ENCODE data around the gene MASP1.

MASP1 gene

GRCh38 chr3:187296058-187296457, 4.5 kb upstream of the MASP1 start:
- TF ChIP-seq, protein P1, sequence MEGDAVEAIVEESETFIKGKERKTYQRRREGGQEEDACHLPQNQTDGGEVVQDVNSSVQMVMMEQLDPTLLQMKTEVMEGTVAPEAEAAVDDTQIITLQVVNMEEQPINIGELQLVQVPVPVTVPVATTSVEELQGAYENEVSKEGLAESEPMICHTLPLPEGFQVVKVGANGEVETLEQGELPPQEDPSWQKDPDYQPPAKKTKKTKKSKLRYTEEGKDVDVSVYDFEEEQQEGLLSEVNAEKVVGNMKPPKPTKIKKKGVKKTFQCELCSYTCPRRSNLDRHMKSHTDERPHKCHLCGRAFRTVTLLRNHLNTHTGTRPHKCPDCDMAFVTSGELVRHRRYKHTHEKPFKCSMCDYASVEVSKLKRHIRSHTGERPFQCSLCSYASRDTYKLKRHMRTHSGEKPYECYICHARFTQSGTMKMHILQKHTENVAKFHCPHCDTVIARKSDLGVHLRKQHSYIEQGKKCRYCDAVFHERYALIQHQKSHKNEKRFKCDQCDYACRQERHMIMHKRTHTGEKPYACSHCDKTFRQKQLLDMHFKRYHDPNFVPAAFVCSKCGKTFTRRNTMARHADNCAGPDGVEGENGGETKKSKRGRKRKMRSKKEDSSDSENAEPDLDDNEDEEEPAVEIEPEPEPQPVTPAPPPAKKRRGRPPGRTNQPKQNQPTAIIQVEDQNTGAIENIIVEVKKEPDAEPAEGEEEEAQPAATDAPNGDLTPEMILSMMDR (IDR thresholded peaks at IDR 0.05; ENCODE audit: insufficient read depth, low read depth, low read length, missing control alignments): no peak

DNA sequence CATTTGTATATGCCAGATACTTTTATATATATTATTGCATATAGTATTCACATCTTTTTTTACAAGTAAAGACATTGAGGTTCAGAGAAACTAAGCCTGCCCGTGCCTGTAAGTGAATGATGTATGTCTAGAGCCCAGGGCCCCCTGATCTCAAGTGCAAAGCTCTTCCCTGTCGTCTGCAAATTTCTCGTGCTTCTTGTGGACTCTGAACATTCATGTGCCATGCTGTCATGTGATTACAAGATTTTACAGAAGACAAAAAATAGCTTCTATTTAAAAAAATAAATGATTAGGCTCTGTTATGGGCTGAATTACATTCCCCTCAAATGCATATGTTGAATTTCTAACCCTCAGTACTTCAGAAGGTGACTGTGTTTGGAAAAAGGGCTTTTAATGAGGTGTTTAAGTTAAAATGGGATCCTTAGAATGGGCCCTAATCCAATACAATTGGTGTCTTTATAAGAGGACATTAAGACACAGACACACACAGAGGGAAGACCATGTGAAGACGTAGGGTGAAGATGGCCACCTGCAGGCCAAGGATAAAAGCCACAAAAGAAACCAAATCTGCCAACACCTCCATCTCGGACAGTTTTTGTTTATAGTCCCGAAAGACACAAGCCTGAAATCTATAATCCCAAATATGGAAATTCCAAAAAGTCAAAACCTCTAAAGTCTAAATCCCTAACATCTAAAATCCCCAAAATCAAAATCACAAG, 3.9 kb upstream of the MASP1 start:
- DNase-seq (ENCODE audit: low read depth): no peak
- H3K4me3 ChIP-seq (ENCODE audit: low read depth, low read length): no peak overlapping the region
- TF ChIP-seq, protein P1 (IDR thresholded peaks at IDR 0.05; ENCODE audit: insufficient read depth, low read depth, low read length, missing control alignments): peak; percentile 3

More at GRCh38 chr3:187296058-187296457, 4.5 kb upstream of the MASP1 start:
- H3K4me3 ChIP-seq (ENCODE audit: low read depth, low read length): no peak overlapping the region
- no peak for DNase-seq (ENCODE audit: low read depth)

- no peak overlapping the region for H3K4me3 ChIP-seq (ENCODE audit: low read depth, low read length)
- no peak for DNase-seq (ENCODE audit: low read depth)
These were observed 2.2 kb upstream of the MASP1 start for GRCh38 chr3:187293516-187294430.

GRCh38 chr3:187292631-187293515, 1.3 kb upstream of the MASP1 start:
- no peak overlapping the region for H3K4me3 ChIP-seq (ENCODE audit: low read depth, low read length)
- DNase-seq (ENCODE audit: low read depth): no peak
- TF ChIP-seq, protein P1 (IDR thresholded peaks at IDR 0.05; ENCODE audit: insufficient read depth, low read depth, low read length, missing control alignments): no peak

More at GRCh38 chr3:187293516-187294430, 2.2 kb upstream of the MASP1 start:
- TF ChIP-seq, protein P1 (IDR thresholded peaks at IDR 0.05; ENCODE audit: insufficient read depth, low read depth, low read length, missing control alignments): no peak

- TF ChIP-seq, protein P1 (IDR thresholded peaks at IDR 0.05; ENCODE audit: insufficient read depth, low read depth, low read length, missing control alignments): no peak
- DNase-seq (ENCODE audit: low read depth): no peak
- H3K4me3 ChIP-seq (ENCODE audit: low read depth, low read length): no peak overlapping the region
These were observed 644 bp upstream of the MASP1 start for GRCh38 chr3:187292181-187292580.

DNA sequence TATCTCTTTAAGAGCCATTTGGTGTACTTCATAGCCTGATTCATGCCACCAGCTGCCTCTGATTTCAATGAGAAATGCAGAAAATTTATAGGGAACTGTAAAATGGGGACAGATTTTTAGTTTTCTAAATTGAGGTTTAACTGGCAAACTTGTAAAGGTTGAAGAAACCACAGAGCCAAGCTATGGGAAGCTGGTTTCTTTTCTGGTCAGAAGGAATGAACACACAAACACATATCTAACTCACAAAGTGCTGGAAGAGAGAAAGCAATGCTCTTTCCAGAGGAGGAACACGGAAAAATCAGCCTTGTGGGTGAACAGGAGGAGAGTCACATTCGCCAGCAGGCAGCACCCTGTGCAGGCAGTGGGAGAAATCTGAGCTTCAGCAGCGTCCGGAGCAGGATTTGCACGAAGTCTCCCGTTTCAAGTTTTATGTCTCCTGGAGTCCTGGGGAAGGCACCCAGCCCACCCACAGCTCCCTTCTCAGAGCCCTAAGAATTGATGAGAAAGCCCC, 481 bp downstream of the MASP1 start:
- TF ChIP-seq, protein P1 (IDR thresholded peaks at IDR 0.05; ENCODE audit: insufficient read depth, low read depth, low read length, missing control alignments): no peak
- H3K4me3 ChIP-seq (ENCODE audit: low read depth, low read length): no peak overlapping the region
- DNase-seq (ENCODE audit: low read depth): no peak

Data from GM12865 (cell line).